ENCODE data around the gene PPP3CA. TPM values are rescaled to one million over a fixed set of nuclear protein-coding genes. Genes with fewer than 3 reads are reported as not detected.

Gene PPP3CA
- total and polyA plus RNA-seq, 2 of the 8 experiments (the other 6 are each of a cell fraction or from before 2014, with no cell fraction given) = 7.9 to 35.0 TPM

- TF ChIP-seq CHD7 (IDR thresholded peaks at IDR 0.05; ENCODE audit: insufficient replicate concordance, low read length) (no peak), BACH1 (IDR thresholded peaks at IDR 0.05; ENCODE audit: low read length) (no peak; the same call in 1 of the 2 replicates)
Observed at GRCh38 chr4:101114936-101115372, 232.4 kb downstream of the PPP3CA start (continued).

All from H1 (cell line).